Kasumi-1 (cell line): ENCODE results near the gene HNRNPAB.
"Not testable (repeated sequence)": the region's sequence is repeated elsewhere in the genome, so short reads cannot be mapped to it uniquely, and the experiment has no call there.

Experiments
- DNase-seq, 2 experiments: peaks; one replicate each; lab custom pipeline; 2025; lab: John Stamatoyannopoulos, UW

The HNRNPAB gene

GRCh38 chr5:178244576-178244975 is 40.2 kb downstream of the HNRNPAB start:
- peak; percentile 79 to 86 for DNase-seq

DNA sequence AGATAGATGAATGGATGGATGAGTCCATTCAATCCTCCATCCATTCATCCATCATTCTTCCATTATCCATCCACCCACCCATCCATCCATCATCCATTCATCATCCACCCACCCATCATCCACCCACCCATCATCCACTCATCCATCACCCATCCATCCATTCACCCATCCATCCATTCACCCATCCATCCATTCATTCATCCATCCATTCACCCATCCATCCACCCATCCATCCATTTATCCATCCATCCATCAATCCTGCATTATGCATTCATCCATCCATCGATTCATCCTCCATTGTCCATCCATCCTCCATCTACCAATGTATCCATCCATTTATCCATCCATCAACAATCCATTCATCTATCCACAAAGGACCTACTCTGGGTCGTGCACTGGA is 41.1 kb downstream of the HNRNPAB start:
- DNase-seq, result no peak

GRCh38 chr5:178246624-178247279 is 42.4 kb downstream of the HNRNPAB start:
- DNase-seq, result no peak

- DNase-seq, result no peak
Measured at GRCh38 chr5:178247481-178248456, 43.4 kb downstream of the HNRNPAB start.

- DNase-seq, result no peak
Measured at GRCh38 chr5:178248750-178249149, 44.4 kb downstream of the HNRNPAB start.

GRCh38 chr5:178249191-178249989 is 45.1 kb downstream of the HNRNPAB start:
- DNase-seq, result peak; percentile 16 to 23

DNA sequence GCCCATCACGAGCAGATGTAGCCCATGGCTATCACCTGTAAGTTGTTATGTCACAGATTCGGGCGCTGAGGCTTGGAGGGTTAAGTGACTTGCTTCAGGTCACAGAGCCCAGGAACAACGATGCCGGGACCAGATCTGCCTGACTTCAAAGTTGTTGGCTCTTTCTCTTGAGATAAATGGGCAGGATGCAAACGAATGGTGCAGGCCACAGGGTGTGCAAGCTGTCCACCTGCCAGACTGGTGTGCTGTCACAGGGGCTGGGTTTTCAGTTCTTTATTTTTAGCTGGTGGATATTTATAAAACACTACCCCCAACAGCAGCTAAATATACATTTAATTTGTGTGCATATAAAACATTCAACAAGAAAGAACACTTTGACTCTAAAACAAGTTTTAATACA is 45.9 kb downstream of the HNRNPAB start:
- DNase-seq, result no peak

GRCh38 chr5:178252258-178252657 is 47.9 kb downstream of the HNRNPAB start:
- no peak for DNase-seq

GRCh38 chr5:178253632-178254031 is 49.3 kb downstream of the HNRNPAB start:
- DNase-seq, result not testable (repeated sequence)

GRCh38 chr5:178256746-178257145 is 52.4 kb downstream of the HNRNPAB start:
- no peak for DNase-seq

DNA sequence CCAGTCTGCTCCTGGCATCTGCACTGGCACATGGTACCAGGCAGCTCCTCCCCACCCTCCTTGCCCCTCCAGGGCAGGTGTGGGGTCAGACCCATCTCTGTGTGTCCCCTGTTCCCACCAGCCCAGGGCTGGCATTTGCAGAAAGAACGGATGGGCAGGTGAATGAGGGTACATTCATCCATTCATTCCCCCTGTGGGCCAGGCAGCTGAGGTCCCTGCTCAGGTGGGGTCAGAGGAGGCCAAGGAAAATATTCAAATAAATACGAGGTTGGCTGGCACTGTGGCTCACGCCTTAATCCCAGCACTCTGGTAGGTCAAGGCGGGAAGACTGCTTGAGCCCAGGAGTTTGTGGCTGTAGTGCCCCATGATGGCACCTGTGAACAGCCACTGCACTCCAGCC is 53.3 kb downstream of the HNRNPAB start:
- DNase-seq, result no peak

DNA sequence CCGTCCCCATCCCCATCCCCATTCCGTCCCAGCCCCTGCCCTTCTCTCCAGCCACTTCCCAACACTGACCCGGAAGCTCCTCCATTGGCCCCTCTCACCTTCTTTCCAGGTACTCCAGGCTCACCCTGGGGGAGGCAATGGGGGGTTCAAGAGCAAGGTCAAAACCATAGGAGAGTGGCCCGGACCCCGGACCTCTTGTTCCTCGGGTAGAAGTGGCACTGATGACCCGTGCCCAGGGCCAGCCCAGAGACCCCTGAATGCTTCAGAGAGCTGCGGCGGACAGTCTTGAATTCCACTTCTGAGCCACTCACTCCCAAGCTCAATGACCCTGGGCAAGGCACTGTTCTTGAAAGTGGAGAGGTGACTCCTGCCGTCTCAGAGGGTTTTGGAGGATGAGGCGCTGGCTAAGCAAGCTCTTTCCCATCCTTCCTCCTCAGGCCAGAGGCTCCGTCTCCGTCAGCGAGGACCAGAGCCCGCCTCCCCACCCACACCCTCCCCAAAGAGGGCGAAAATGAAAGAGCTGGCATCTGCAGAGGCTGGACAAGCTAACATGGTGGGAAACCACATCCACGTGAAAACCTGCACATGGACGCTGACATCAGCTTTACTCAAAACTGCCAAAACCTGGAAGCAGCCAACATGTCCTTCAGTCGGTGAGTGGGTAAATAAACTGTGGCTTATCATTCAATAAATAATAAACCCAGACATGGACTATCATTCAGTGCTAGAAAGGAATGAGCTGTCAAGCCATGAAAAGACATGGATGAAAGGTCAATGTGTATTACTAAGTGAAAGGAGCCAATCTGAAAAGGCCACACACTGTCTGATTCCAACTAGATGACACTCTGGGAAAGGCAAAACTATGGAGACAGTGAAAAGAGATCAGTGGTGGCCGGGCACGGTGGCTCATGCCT is 55.5 kb downstream of the HNRNPAB start:
- no peak for DNase-seq
